GM19238 (cell line): Measurements from ENCODE around the gene ZMYND11.
A peak's percentile ranks its signal among the peaks of the same experiment; 100 is the strongest.

Source experiments
- DNase-seq: peaks from one replicate; pipeline ENCODE4 v3.0.0; 2011; ENCODE audit warnings: low spot score; ENCODE audit not compliant: insufficient read length

ZMYND11 gene

DNA sequence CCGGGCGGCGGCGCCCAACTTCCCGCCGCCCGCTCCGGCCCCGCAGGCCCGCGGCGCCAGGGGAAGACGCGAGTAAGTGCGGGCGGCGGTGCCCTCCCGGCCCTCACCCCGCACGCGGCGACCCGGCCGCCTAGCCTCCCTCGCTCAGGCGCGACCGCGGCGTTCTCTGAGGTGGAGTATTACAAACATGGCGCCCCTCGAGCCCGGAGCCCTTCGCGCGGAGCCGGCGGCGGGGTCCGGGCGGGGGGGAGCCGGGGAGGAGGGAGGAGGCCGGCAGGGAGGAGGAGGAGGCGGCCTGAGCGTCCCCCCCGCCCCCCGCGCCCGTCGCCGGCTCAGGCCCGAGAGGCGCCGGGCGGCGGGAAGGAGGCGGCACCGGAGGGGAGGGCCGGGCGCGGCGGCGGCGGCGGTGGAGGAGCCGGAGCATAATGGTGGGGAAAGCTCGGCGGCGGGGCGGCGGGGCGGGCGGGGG lies at the start of gene ZMYND11:
TSS of gene ZMYND11 (plus strand) at position 324 of the 469 bp plus-strand sequence. CDS start 44,558 bp downstream, outside the sequence.
- DNase-seq = peak; percentile 76

DNA sequence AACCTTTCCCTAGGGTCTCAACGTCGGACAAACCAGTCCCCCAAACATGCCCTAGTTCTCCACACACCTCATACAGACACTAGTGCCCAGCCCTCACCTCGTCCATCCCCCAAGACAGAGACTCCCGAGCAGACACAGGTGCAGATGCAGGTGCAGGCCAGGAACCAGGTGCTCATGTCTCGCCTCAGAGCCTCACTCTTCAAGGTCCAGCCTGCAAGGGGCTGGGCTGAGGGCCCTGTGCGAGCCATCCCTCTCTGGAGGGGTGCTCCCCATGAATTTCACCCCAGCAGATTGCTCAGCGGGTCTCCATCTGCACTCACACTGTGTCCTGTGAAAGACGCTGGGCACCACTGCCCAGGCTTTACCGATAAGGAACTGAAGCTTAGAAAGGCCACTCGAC lies 49.2 kb upstream of the ZMYND11 start:
- no peak for DNase-seq

DNA sequence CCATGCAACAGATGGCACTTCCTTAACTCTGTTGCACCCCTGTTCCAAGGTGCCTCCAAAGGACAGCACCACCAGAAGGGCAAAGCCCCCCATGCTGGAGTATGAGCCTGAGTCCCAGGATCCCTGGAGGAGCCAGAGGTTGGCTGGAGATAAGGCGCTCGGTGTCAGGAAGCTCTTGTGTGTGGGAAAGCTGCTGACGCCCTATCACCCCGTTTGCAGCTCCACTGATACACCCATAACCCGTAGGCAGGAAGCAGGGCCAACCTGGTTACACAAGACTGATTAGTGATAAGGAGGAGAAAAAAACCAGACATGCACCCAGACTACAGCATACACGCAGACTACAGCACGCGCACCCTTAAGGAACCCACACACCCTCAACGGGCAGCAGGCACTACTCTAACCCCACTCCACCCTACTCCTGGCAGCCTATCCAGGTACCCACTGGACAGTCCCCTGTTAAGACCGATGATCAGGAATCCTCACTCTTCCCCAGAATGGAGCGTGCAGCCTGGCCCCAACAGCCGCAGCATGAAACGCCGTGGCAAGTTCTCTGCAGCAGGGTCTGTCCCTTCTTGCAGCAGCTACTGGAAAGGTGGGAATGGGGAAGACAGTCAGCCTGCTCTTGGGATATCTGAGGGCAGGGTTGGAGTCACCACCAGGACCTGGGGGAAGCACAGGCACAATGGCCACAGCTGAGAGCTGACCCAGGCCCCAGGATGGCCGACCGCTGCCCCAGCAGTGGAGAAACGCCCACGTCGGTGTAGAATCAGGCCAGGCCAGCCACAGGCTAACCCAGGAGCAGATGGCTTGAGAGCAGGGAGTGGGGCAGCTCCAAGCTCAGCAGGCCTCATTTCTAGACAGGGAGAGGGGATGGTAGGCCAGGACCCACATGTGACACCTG lies 47.8 kb upstream of the ZMYND11 start:
- DNase-seq = no peak

DNA sequence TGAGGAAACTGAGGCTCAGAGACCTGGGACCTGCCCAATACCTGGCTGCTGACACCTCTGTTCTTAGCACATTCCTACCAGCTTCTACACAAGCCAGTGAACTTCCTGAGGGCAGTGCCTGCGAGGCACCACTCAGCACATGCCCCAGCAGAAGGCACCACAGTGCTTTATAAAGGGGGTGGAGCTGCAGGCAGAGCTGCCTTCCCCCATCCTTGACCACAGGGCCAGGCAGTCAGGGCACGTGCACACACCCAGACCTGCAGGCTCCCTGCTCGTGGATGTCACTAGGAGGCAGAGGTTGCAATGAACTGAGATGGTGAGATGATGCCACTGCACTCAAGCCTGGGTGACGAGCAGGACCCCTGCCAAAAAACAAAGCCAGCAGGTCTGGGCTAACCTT lies 47.0 kb upstream of the ZMYND11 start:
- no peak for DNase-seq

DNA sequence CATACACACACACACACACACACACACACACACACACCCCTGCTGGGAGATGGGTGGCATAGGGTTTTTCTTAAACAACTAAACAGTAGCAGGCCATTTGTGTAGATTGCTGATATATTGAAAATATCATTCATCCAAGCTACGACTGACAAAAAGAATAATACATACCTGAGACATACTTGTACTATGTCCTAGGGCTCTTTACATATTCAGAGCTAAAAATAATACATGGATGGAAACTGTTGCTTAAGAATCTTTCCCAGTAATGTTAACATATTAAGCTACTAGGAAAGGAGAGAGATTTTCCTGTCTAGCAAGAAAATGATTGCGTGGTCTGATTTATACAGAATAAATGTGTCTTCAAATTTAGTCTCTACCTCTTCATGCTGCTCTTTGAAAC lies 46.0 kb upstream of the ZMYND11 start:
- DNase-seq = no peak

DNA sequence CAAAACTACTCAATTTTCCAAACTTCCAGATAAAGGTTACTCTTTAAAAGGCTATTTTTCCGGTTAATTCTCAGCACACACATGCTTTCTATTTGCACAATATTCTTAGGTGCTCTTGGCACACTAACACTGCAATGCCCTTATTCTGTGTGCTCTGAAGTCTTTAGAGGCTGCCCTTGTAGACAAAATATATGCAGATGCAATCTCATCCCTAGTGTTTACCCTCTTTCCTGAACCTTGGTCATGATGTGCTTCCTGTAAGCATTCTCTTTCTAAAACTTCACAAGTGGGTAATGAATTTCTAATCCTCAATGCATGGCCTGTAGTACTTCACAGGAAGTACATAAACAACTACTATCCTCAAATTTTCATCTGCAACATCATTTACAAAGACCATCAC lies 45.1 kb upstream of the ZMYND11 start:
- no peak for DNase-seq

DNA sequence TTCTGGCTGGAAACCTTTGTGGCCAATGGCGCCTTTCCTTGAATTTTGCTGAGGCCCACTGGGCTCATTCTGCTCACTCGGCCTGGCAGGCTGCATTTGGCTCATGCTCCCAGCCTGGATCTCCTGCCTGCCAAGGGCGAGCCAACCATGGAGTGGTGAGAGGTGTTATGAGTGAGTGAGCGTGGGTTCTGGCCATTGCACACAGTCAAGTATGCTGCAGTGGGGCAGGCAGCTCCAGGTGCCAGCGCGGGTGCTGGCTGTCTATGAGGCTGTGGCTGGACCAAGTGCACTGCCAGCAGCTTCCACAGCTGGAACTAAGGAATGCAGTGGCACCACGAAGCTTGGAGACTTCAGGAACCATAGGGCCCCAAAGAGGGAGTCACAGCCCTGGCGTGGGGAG lies 43.9 kb upstream of the ZMYND11 start:
- no peak for DNase-seq

DNA sequence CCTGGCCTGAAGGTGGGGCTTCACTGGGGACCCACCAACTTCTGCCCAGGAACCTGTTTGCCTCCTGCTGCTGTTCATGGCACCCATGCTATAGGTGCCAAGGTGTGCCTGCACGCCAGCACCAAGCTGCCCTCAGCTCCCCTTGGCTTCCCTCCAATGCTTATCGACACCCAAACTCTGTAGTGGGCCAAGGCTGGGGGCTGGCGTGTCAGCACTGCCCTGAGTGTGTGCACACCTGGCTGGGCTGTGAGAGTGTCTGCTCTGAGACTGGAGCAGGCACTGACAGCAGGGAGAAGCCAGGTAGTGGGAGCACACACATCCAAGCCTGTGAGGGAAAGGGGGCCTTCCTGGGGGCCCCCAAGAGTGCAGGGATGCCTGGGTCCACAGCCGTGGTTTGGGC lies 43.1 kb upstream of the ZMYND11 start:
- DNase-seq = no peak

DNA sequence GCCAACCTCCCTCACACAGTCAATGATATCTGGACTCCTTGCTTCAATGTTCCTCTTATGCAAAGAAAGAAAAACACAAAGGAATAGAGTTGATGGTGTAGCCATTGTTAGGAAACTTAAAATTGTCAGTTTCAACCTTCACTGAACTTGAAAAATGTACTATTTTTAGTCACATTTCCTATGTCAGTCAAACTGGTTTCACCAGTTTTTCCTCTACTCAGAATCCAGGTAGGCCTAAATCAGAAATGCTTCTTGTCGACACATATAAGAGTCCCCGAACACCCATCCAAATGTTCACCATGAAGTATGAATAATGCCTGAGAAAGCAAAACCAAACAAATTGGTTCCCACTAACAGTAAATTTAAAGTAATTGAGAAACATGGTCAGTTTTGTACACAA lies 42.4 kb upstream of the ZMYND11 start:
- DNase-seq = no peak

DNA sequence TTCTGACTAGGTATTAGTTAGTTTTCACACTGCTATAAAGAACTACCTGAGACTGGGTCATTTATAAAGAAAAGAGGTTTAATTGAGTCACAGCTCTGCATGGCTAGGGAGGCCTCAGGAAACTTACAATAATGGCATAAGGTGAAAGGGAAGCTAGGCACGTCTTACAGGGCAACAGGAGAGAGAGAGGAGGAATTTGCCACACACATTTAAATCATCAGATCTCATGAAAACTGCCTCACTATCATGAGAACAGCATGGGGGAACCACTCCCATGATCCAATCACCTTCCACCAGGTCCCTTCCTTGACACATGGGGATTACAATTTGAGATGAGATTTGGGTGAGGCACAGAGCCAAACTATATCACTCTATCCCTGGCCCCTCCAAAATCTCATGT lies 40.6 kb upstream of the ZMYND11 start:
- DNase-seq = no peak

DNA sequence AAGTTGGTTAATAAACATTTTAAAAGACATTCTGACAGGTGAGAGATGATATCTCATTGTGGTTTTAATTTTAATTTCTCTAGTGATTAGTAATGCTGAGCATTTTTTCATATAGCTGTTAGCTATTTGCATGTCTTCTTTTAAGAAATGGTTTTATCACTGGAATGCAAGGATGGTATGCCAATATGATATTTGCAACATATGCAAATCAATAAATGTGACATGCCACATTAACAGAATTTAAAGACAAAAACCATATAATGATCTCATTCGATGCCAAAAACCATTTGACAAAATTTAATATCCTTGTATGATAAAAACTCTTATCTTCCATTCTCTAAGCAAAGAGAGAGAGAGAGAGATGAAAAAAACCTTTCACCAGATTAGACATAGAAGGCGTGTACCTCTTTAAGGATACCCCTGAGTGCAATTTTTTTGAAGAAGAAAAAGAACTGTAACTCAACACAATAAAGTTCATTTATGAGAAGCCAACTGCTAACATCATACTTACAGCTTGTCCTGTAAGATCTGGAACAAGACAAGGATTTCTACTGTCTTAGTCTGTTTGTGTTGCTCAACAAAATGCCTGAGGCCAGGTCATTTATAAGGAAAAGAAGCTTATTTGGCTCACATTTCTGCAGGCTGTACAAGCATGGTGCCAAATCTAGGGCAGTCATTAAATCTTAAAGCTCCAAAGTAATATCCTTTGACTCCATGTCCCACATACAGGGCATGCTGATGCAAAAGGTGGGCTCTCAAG lies 39.7 kb upstream of the ZMYND11 start:
- DNase-seq = no peak

DNA sequence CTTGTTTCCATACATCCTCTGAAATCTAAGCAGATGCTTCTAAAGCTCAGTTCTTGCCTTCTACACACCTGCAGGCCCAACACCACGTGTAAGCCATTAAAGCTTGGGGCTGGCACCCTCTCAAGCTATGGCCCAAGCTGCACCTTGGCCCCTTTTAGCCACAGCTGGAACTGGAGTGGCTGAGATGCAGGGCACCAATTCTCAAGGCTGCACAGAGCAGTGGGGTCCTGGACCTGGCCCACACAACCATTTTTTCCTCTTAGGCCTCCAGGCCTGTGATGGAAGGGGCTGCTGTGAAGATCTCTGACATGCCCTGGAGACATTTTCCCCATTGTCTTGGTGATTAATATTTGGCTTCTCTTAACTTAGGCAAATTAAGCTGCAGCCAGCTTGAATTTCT lies 38.8 kb upstream of the ZMYND11 start:
- no peak for DNase-seq

DNA sequence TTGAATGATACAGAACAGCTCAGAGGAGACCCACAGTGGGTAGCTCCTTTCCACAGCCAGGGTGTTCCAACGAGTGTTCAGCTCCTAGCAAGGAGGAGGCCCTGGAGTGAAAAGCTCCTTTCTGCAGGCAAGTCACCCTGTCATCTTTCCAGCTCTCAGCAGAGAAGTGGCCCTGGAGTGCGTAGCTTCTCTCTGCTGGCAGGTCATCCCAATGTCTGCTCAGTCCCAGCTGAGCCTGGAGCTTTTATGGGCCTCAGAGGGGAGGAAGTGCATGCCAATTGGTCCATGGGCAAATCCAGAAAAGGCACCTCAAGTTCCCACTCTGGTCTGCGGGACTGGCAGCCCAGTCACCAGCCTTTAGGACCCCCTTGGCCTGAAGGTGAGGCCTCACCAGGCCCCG lies 30.8 kb upstream of the ZMYND11 start:
- no peak for DNase-seq

DNA sequence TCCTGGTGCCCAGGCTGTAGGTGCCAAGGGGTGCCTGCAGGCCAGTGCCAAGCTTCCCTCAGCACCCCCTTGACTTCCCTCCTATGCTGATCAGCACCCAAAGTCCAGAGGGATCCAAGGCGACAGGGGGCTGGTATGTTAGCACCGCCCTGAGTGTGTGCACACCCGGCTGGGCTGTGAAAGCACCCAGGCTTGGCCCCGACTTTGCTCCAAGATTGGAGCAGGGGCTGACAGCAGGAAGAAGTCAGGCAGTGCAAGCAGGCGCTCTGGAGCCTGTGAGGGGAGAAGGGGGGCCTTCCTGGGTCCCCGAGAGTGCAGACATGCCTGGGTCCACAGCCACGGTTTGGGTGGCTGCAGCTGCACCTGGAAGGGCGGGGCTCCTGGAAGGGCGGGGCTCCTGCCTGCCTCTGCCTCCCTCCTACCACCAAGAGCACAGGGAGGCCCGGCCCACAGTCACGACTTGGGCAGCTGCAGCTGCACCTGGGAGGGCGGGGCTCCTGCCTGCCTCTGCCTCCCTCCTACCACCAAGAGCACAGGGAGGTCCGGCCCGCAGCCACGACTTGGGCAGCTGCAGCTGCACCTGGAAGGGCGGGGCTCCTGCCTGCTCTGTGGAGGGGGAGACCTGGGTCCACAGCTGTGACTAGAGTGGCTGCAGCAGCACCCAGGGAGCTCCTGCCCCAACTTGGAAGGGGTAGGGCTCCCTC lies 30.2 kb upstream of the ZMYND11 start:
- DNase-seq = no peak

DNA sequence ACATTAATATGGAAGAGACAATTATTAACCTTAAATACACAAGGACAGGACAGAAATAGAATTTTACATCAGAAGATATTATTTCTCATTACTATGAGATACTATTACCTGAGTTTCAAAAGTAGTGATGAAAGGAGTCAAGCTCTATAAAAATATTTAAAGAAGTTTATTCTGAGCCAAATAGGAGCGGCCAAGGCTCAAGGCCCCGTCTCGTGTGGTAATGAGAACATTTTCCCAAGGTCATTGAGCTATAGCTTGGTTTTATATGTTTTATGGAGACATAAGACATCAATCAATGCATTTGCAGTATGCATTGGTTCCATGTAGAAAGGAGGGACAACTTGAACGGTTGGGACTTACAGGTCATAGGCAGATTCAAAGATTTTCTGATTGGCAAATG lies 29.4 kb upstream of the ZMYND11 start:
- no peak for DNase-seq

DNA sequence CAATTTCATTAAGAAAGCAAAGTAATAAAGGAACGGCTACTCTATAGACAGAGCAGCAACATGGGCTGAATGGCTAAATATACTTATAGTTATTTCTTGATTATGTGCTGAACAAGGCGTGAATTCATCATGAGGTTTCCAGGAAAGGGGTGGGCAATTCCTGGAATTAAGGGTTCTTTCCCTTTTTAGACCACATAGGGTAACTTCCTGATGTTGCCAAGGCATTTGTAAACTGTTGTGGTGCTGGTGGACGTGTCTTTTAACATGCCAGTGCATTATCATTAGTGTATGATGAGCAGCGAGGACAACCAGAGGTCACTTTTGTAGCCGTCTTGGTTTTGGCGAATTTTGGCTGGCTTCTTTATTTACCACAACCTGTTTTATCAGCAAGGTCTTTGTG lies 28.5 kb upstream of the ZMYND11 start:
- DNase-seq = no peak

DNA sequence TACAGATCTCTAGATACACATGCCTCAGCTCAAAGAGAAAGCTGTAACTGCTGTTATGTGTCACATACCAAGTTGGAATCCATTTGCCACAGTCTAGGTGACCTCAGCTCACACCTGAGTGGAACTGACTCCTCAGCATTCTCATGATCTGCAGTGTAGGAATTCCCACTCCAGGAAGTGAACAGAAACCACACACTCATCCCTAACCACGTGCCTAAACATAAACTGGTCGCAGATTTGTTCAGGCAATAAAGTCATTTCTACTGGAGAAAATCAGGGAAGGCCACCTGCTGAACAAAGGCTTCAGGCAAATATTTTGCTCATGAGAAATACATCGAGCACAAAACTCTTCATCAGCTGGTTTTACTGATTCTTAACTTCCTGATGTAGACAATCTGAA lies 23.0 kb upstream of the ZMYND11 start:
- no peak for DNase-seq

DNA sequence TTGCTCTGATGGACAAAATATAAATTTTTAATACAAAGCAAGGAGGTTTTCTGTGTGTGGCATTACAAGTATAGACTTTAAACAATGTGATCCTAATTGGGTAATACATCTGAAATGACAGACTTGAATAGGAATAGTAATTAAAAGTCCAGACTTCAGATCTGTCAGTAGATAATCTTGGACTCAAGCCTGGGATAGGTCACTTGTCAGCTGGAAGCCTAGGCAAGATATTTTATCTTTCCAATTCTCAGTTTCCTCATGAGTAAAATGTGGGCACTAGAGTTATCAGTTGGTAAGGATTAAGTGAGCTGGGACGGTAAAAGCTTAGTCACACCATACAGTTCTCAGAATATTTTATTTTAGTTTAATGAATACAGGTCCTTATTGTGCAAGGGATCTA lies 10.4 kb upstream of the ZMYND11 start:
- DNase-seq = no peak

DNA sequence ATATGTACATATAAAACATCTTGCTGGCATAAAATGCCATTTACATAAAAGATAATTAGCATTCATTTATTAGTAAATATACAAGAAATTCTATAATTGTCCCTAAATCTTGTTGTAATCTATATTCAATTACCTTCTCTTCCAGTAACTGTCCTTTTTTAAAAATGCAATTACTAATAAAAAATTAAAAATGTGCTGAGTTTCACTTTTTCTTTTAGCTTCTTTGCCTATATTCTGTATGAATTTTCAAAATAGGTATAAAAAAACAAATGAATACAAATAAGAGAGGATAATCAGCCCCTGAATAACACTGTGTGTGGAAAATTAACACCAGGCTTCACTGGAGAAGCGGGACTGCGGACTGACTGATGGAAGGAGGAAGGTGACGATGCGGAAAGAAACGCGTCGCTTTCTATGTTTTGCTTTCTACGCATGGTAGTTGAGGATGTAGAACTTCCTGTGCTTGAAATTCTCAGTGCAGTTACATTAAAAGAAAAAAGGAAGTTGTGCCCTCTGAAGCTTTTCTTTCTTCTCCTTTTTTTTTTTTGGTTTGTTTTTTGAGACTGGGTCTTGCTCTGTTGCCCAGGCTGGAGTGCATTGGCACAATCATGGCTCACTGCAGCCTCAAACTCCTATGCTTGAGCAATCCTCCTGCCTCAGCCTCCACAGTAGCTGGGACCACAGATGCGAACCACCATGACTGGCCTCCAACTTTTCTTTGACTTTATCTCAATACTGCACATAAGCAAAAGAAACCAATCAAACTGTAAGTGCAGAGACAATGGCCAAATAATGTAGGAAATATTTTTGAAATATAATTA lies 7.4 kb upstream of the ZMYND11 start:
- peak; percentile 31 for DNase-seq

DNA sequence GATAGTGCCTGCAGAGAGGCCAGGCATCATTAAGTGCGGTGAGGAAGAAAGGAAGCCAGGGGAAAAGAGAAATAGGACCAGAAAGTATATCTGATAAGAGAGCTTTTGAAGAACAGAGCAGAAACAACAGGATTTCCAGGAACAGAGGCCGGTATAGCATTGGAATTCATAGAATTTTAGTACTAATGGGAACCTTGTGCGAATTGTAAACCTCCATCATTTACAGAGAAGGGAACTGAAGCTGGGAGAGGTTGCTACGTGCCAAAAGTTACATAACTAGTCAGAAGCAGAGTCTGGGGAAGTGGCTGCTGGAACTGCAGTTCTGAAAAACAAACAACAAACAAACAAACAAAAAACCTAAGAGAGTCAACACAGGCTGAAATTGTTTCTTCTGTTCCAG lies 5.4 kb upstream of the ZMYND11 start:
- no peak for DNase-seq
